ENCODE measurements around the gene ZSWIM7.

Gene ZSWIM7

GRCh38 chr17:16036261-16036660 lies 36.8 kb upstream of the ZSWIM7 start:
- no peak overlapping the region for H3K4me3 ChIP-seq (ENCODE audit: control insufficient read depth, low read depth, low read length)
- TF ChIP-seq, protein P1, sequence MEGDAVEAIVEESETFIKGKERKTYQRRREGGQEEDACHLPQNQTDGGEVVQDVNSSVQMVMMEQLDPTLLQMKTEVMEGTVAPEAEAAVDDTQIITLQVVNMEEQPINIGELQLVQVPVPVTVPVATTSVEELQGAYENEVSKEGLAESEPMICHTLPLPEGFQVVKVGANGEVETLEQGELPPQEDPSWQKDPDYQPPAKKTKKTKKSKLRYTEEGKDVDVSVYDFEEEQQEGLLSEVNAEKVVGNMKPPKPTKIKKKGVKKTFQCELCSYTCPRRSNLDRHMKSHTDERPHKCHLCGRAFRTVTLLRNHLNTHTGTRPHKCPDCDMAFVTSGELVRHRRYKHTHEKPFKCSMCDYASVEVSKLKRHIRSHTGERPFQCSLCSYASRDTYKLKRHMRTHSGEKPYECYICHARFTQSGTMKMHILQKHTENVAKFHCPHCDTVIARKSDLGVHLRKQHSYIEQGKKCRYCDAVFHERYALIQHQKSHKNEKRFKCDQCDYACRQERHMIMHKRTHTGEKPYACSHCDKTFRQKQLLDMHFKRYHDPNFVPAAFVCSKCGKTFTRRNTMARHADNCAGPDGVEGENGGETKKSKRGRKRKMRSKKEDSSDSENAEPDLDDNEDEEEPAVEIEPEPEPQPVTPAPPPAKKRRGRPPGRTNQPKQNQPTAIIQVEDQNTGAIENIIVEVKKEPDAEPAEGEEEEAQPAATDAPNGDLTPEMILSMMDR (IDR thresholded peaks at IDR 0.05; ENCODE audit: control insufficient read depth, insufficient read depth, low read depth, low read length, missing control alignments), result no peak
- DNase-seq (ENCODE audit: low read depth), result no peak

- TF ChIP-seq, protein P1 (IDR thresholded peaks at IDR 0.05; ENCODE audit: control insufficient read depth, insufficient read depth, low read depth, low read length, missing control alignments), result no peak
- no peak overlapping the region for H3K4me3 ChIP-seq (ENCODE audit: control insufficient read depth, low read depth, low read length)
- DNase-seq (ENCODE audit: low read depth), result no peak
Observed at GRCh38 chr17:16033729-16034349, 34.3 kb upstream of the ZSWIM7 start.

DNA sequence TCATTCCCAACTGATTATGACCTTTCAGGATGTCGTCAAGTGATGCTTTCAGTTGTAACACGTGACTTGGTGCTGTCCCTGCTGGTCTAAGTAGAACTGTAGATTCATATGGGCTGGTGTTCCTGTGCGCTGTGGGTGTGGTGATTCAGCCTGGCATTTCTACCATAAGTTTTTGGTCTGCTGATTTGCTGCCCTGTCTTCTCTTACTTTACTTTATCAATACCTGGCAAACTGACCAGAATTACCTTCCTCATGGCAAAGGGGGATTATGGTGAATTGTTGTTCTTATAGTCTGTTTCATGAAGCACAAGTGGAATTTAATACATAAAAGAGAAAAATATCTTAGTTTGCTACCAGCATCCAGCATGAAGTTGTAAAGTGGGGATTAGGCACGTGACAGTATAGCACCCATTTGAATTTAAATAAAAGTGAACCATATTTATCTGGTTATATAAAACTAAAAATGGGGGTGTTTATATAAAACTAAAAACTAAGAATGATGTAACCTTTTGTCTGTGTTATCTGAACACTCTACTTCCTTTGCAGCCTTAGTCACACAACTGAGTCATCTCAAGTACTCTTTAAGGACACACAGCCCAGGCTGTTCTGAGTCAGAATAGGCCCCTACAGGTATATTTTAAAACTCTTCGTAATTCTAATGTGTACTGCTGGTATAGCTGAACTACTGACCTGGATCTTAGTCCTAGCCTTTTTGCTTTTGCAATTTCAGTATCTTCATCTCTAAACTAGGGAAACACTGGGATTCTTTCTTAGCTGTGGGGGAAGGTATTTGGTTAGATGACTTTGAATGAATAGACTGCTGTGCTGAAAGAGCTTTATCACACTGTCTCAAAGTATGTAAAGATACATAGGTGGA lies 28.4 kb upstream of the ZSWIM7 start:
- no peak overlapping the region for H3K4me3 ChIP-seq (ENCODE audit: control insufficient read depth, low read depth, low read length)
- peak; percentile 85 for DNase-seq (ENCODE audit: low read depth)
- TF ChIP-seq, protein P1 (IDR thresholded peaks at IDR 0.05; ENCODE audit: control insufficient read depth, insufficient read depth, low read depth, low read length, missing control alignments), result peak; percentile 1

DNA sequence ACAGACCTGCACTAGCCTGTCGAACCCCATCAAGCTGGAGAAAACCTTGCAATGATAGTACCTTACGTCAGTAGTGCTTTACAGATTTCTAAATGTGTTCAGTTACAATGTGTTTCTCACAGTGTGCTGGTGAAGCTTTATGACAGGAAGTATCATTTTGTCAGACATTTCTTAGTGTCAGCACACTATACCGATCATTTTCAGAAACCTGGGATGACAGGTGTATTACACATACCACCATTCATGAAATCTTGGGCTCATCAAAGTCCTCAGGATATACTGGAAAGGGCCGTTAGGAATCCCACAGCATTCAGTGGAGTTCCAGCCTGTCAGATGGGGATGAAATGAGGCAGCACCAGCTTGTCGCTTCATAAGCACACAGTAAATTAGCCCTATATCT lies 27.4 kb upstream of the ZSWIM7 start:
- TF ChIP-seq, protein P1 (IDR thresholded peaks at IDR 0.05; ENCODE audit: control insufficient read depth, insufficient read depth, low read depth, low read length, missing control alignments), result no peak
- no peak overlapping the region for H3K4me3 ChIP-seq (ENCODE audit: control insufficient read depth, low read depth, low read length)
- DNase-seq (ENCODE audit: low read depth), result no peak

GRCh38 chr17:16025202-16025601 lies 25.7 kb upstream of the ZSWIM7 start:
- TF ChIP-seq, protein P1 (IDR thresholded peaks at IDR 0.05; ENCODE audit: control insufficient read depth, insufficient read depth, low read depth, low read length, missing control alignments), result no peak

GRCh38 chr17:16023881-16024280 lies 24.4 kb upstream of the ZSWIM7 start:
- TF ChIP-seq, protein P1 (IDR thresholded peaks at IDR 0.05; ENCODE audit: control insufficient read depth, insufficient read depth, low read depth, low read length, missing control alignments), result no peak
- no peak for DNase-seq (ENCODE audit: low read depth)
- no peak overlapping the region for H3K4me3 ChIP-seq (ENCODE audit: control insufficient read depth, low read depth, low read length)

More at GRCh38 chr17:16025202-16025601, 25.7 kb upstream of the ZSWIM7 start:
- DNase-seq (ENCODE audit: low read depth), result no peak
- H3K4me3 ChIP-seq (ENCODE audit: control insufficient read depth, low read depth, low read length), result no peak overlapping the region

Measured in AG09309 (cell line).